Activated CD8-positive, alpha-beta T cell treated with anti-CD3 and anti-CD28 coated beads for 36 hours (primary cell): ENCODE results near the gene TBKBP1. TPM values are rescaled to one million over a fixed set of nuclear protein-coding genes. Genes with fewer than 3 reads are reported as not detected.

Experiments used
- ATAC-seq: fragments of 200-7000 bp; cut with Tn5 transposase; one replicate; pipeline ENCODE4 v1.10.0; 2021; ENCODE audit warnings: mild to moderate bottlenecking, moderate library complexity
- CTCF ChIA-PET: fragments of 350-600 bp; sonication (Branson Sonifier 250); formaldehyde crosslinking; loops from one replicate; lab custom pipeline; 2021; ENCODE audit warnings: antibody characterized with exemption; lab: Charles Lee
- POLR2A ChIA-PET: fragments of 350-600 bp; sonication (Branson Sonifier 250); formaldehyde crosslinking; loops from one replicate; lab custom pipeline; 2021; ENCODE audit warnings: antibody characterized with exemption; lab: Charles Lee
- DNase-seq: peaks from one replicate; pipeline ENCODE4 v3.0.0-alpha.2; 2020
- H3K27ac Mint-ChIP-seq: one replicate; pipeline ENCODE4 v1.8.0; 2021; ENCODE audit warnings: mild to moderate bottlenecking, mixed read lengths
- H3K27me3 Mint-ChIP-seq: one replicate; pipeline ENCODE4 v1.8.0; 2021; ENCODE audit warnings: mixed read lengths
- H3K36me3 Mint-ChIP-seq: one replicate; pipeline ENCODE4 v1.8.0; 2021; ENCODE audit warnings: low read depth, mixed read lengths
- H3K4me1 Mint-ChIP-seq: one replicate; pipeline ENCODE4 v1.8.0; 2021; ENCODE audit warnings: low read depth, mixed read lengths
- H3K4me3 Mint-ChIP-seq: one replicate; pipeline ENCODE4 v1.8.0; 2021; ENCODE audit warnings: mild to moderate bottlenecking, moderate library complexity, mixed read lengths
- H3K9me3 Mint-ChIP-seq: one replicate; pipeline ENCODE4 v1.8.0; 2021; ENCODE audit warnings: mixed read lengths
- intact Hi-C: fragments of 100-400 bp; cut with micrococcal nuclease; formaldehyde crosslinking; loops from one replicate; pipeline ENCODE4 v1.10.0; 2022
- total RNA-seq, 2 experiments: library from RNA; stranded (reverse); gene quantifications; one replicate each; pipeline ENCODE4 v1.2.3, GENCODE V29; 2021
- TF ChIP-seq, protein P1 (sequence below): fragments of 200-600 bp; IDR thresholded peaks from one replicate; pipeline ENCODE4 v1.8.0; 2022; ENCODE audit warnings: antibody characterized with exemption, mild to moderate bottlenecking

TBKBP1 gene
- total RNA-seq, 2 experiments from 2014 or later: 12.4 to 13.6 TPM

DNA sequence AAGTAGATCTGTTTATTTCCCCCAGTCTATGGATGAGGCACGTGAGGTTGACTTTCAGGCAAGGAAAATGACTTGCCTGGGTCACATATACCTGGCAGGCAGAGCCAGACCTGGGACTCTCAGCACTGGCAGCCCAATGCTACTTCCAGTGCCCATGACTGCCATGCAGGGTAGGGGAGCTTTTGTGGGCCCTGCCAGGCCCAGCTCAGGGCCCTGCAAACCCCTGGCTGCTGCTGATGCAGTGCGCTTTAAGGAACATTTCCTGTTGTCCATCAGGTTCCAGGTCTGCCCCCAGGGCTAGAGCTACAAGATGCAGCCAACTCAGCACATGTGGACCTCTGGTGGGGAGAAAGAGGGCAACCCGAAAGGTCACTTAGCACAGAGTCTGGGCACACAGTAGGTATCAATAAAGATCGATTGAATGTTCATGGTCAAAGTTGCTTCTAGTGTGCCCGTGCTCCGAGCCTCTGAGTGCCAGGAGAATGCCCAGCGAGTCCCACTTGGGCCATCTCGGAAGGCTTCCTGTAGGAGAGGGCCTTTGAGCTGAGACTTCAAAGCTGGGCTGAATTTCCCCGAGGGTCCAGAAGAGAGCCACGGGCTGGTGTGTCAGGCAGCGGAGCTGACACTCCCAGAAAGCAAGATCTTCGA lies 38.6 kb downstream of the TBKBP1 start:
- POLR2A ChIA-PET: interaction anchor here (0.7 to 27.1 kb wide), 13 partner anchors 8 to 83 kb away, joined by 3 to 493 read pairs (median 6); partner anchors contain the start of genes KPNB1 and TBKBP1
- intact Hi-C loops: loop anchor here (2.0 to 5.0 kb wide), 2 partner anchors 14 to 35 kb away; no protein-coding TSS in a partner anchor
- TF ChIP-seq, protein P1, sequence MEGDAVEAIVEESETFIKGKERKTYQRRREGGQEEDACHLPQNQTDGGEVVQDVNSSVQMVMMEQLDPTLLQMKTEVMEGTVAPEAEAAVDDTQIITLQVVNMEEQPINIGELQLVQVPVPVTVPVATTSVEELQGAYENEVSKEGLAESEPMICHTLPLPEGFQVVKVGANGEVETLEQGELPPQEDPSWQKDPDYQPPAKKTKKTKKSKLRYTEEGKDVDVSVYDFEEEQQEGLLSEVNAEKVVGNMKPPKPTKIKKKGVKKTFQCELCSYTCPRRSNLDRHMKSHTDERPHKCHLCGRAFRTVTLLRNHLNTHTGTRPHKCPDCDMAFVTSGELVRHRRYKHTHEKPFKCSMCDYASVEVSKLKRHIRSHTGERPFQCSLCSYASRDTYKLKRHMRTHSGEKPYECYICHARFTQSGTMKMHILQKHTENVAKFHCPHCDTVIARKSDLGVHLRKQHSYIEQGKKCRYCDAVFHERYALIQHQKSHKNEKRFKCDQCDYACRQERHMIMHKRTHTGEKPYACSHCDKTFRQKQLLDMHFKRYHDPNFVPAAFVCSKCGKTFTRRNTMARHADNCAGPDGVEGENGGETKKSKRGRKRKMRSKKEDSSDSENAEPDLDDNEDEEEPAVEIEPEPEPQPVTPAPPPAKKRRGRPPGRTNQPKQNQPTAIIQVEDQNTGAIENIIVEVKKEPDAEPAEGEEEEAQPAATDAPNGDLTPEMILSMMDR: no peak
- CTCF ChIA-PET: interaction anchor here (0.7 to 18.4 kb wide), 16 partner anchors 8 to 109 kb away, joined by 3 to 424 read pairs (median 4); partner anchors contain the start of genes SCRN2 and TBKBP1
- peak; percentile 1 for ATAC-seq
- Mint-ChIP-seq H3K9me3 (no peaks in the 10 kb centered on the region), H3K27ac (peak overlapping the region; percentile 88), H3K36me3 (peaks cover 36% of the 10 kb centered on the region), H3K4me3 (peak overlapping the region; percentile 78), H3K27me3 (no peaks in the 10 kb centered on the region), H3K4me1 (peaks cover 60% of the 10 kb centered on the region)
- DNase-seq: no peak

DNA sequence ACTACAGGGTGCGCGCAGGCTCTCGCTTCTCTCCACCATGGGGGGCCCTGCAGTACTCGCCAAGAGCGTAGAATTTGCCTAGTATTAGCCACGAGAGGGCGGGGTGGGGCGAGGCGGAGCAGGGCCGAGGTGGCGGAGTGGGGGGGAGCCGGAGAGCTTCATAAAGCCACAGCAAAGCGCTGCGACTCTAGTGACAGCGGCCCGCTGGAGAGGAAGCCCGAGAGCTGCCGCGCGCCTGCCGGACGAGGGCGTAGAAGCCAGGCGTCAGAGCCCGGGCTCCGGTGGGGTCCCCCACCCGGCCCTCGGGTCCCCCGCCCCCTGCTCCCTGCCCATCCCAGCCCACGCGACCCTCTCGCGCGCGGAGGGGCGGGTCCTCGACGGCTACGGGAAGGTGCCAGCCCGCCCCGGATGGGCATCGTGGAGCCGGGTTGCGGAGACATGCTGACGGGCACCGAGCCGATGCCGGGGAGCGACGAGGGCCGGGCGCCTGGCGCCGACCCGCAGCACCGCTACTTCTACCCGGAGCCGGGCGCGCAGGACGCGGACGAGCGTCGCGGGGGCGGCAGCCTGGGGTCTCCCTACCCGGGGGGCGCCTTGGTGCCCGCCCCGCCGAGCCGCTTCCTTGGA lies 39.2 kb downstream of the TBKBP1 start, which contains the start of gene TBX21:
TBX21 (plus strand) TSS at position 190 of the 627 bp plus-strand sequence; CDS start at position 409, 219 bp downstream.
- Mint-ChIP-seq H3K4me1 (peaks cover 57% of the 10 kb centered on the region), H3K36me3 (peaks cover 38% of the 10 kb centered on the region), H3K27ac (peak within 1 kb of the TSS; percentile 97), H3K27me3 (no peaks in the 10 kb centered on the region), H3K9me3 (no peaks in the 10 kb centered on the region), H3K4me3 (peak within 1 kb of the TSS; percentile 91)
- ChIA-PET POLR2A (interaction anchor here (0.7 to 27.1 kb wide), 13 partner anchors 9 to 83 kb away, joined by 3 to 493 read pairs (median 6); partner anchors contain the start of genes KPNB1 and TBKBP1), CTCF (interaction anchor here (0.7 to 18.4 kb wide), 15 partner anchors 8 to 108 kb away, joined by 3 to 424 read pairs (median 4); partner anchors contain the start of genes SCRN2 and TBKBP1)
- intact Hi-C loops: loop anchor here (2.0 to 5.0 kb wide), 2 partner anchors 14 to 36 kb away; no protein-coding TSS in a partner anchor
- DNase-seq (peak; percentile 97), ATAC-seq (peak; percentile 88)
- TF ChIP-seq, protein P1: peak; percentile 32

DNA sequence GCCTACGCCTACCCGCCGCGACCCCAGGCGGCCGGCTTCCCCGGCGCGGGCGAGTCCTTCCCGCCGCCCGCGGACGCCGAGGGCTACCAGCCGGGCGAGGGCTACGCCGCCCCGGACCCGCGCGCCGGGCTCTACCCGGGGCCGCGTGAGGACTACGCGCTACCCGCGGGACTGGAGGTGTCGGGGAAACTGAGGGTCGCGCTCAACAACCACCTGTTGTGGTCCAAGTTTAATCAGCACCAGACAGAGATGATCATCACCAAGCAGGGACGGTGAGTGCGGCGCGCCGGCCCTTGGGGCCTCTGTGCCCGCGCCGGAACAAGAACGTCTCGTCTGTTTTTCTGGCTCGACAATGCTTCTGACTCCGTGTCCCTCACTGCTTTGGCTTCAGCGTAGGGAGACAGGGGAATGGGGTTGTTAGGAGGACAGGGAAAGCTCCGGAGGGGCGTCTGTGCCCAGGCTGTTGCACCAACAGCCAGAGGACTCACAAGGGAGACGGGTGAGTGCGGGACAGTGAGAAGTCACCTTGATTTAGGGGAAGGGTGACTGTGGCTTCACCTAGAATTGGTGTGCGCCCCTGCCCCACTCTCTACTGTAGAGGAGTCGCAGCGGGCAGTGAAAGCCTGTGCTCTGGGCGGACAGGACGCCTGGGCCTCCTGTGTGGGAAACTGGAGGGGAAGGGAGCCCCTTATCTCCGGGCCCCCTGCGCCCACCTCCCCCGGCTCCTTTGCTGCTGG lies 39.9 kb downstream of the TBKBP1 start:
- TF ChIP-seq, protein P1: no peak
- peaks cover 55% of the 10 kb centered on the region for H3K4me1 Mint-ChIP-seq
- intact Hi-C loops: loop anchor here (2.0 to 5.0 kb wide), 2 partner anchors 15 to 37 kb away; no protein-coding TSS in a partner anchor
- peaks cover 42% of the 10 kb centered on the region for H3K36me3 Mint-ChIP-seq
- no peaks in the 10 kb centered on the region for H3K9me3 Mint-ChIP-seq
- H3K27me3 Mint-ChIP-seq: no peaks in the 10 kb centered on the region
- ATAC-seq (no peak), DNase-seq (peak; percentile 39)
- CTCF ChIA-PET: interaction anchor here (0.7 to 18.4 kb wide), 12 partner anchors 9 to 107 kb away, joined by 3 to 424 read pairs (median 4); partner anchors contain the start of genes SCRN2 and TBKBP1
- peak overlapping the region; percentile 97 for H3K27ac Mint-ChIP-seq
- H3K4me3 Mint-ChIP-seq: peak overlapping the region; percentile 91
- POLR2A ChIA-PET: interaction anchor here (1.0 to 27.1 kb wide), 8 partner anchors 9 to 84 kb away, joined by 5 to 493 read pairs (median 12); partner anchors contain the start of genes KPNB1 and TBKBP1

DNA sequence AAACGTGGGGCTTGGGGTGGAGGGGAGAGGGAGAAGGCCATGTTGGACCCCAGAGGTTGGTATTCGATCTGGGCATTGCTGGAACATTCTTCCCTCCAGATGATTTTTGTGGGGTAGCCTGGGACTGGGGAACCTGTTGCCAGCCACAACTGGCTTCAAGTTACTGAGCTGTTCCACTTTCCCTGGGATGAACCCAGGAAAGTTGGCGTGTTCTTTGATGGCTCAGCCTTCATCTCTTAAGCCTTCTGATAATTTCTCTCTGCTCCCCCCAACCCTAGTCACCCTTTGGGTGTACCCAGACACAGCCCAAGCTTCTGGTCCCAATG lies 41.1 kb downstream of the TBKBP1 start:
- Mint-ChIP-seq H3K4me1 (peaks cover 49% of the 10 kb centered on the region), H3K27ac (peak overlapping the region; percentile 97), H3K9me3 (no peaks in the 10 kb centered on the region), H3K4me3 (peak overlapping the region; percentile 91), H3K36me3 (peaks cover 48% of the 10 kb centered on the region), H3K27me3 (no peaks in the 10 kb centered on the region)
- DNase-seq (no peak), ATAC-seq (no peak)
- TF ChIP-seq, protein P1: no peak
- ChIA-PET POLR2A (interaction anchor here (0.9 to 27.1 kb wide), 10 partner anchors 10 to 86 kb away, joined by 3 to 493 read pairs (median 4); partner anchors contain the start of genes KPNB1 and TBKBP1), CTCF (interaction anchor here (1.4 to 18.4 kb wide), 4 partner anchors 10 to 34 kb away, joined by 3 to 424 read pairs (median 24); partner anchors contain the start of gene TBKBP1)
- intact Hi-C loops: no loop called here
